HG03060 (cell line): ENCODE results near the gene EPG5.
"Not testable (repeated sequence)": the region's sequence is repeated elsewhere in the genome, so short reads cannot be mapped to it uniquely, and the experiment has no call there.

Experiments
- ATAC-seq: cut with Tn5 transposase; IDR thresholded peaks from one replicate; pipeline ENCODE4 v1.9.1; 2021; ENCODE audit warnings: low read depth, moderate number of reproducible peaks; ENCODE audit not compliant: unreplicated experiment

EPG5 gene

DNA sequence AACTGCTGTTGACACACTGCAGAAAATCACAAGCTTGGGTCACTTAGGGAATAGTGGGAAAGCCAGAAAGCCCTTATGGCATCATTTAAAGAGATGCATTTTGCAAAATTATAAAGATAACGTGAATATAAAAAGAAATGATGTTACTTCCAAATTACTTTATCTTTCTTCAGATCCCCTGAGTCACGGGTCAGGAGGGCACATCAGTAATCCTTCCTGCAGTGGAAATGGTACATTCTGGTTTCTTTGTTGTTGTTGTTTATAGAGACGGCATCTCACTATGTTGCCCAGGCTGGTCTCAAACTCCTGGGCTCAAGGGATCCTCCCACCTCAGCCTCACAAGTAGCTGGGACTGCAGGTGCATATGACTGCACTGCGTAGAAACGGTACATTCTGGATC, 9.8 kb upstream of the EPG5 start:
- ATAC-seq: no peak

DNA sequence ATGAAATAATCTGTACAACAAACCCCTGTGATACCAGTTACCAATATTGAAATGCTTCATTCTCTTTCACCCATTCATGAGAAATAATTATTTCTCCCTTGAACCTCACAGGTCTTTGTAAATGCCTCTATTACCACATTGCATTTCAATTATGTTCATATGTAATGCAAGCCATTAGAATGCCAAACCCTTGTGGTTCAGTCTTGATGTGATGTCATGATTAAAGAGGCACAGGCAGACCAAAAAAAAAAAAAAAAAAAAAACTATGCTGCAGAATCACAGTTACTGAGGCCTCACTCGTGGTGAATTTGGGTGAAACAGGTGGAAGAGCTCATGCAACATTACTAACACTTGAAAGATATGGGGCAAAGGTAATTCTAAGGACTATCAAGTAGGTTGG, 9.4 kb upstream of the EPG5 start:
- ATAC-seq: no peak

DNA sequence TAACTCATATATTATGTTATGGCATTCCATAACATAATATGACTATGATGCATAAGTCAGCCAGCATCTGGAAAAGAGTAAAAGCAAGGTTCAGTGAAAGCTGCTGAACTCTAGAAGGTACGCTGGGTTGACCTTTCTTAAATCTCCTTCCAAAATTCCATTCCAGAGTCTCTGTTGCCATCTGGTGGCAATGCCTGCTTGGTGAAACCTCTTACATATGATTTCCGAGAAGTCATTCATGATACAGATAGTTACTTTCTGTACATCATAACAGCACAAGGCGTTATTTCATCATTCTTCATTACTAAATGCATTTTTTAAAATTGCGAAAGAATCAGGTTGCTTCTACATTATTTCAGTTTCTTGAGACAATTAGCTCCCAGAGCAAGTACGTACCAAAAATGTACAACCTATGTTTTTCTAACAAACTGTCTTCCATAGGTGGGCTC, 7.0 kb upstream of the EPG5 start:
- ATAC-seq: no peak

DNA sequence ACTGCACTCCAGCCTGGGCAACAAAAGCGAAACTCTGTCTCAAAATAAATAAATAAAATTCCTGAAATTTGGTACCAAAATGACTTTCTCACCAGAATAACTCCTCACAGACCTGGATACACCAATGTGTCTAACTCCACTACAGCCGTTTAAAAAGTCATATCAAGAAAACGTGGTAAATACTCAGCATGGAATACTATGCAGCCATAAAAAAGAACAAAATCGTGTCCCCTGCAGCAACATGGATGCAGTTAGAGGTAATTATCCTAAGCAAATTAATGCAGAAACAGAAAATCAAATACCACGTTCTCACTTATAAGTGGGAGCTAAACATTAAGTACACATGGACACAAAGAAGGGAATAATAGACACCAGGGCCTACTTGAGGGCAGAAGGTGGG, 2.2 kb downstream of the EPG5 start:
- not testable (repeated sequence) for ATAC-seq

DNA sequence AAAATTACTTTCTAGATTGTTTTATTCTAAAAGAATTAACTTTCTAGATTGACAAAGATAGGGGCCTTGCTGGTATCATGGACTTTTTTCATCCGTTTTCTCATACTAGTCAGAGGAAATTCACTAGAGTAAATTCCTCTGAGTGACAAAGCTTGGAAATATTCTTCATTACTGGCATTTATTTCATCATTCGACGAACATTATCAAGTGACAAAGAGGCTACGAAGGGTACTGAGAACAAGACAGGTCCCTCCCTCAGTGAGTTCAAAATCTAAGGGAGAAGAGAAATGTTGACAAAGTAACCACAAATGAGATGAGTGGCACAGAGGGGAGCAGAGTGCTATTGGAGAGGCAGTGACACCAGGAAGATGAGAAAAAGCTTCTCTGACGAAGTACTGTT, 4.3 kb downstream of the EPG5 start:
- ATAC-seq: no peak

DNA sequence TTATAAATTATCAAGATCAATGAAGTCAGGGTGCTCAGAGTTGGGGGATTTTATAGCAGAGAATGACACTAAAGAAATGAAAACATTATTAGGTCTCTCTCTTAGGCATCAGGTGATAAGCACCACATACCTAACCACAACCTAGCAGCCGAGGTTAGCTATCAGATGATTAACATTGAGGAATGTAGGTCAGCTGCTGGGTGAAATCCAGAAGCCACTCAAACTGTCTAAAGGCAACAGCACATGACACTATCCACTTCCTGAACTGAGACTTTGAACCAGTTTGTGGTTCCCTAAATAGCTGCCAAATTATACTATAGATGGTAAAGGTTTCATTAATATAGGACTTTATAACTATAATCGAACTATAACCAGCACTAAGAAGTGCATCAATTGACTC, 4.7 kb downstream of the EPG5 start:
- ATAC-seq: no peak

DNA sequence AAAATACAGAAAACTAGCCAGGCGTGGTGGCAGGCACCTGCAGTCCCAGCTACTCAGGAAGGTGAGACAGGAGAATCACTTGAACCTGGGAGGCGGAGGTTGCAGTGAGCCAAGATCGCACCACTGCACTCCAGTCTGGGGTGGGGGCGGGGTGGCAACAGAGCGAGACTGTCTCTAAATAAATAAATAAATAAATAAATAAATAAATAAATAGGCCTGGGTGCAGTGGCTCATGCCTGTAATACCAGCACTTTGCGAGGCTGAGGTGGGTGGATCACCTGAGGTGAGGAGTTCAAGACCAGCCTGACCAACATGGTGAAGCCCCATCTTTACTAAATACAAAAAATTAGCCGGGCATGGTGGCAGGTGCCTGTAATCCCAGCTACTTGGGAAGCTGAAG, 7.6 kb downstream of the EPG5 start:
- ATAC-seq: not testable (repeated sequence)

DNA sequence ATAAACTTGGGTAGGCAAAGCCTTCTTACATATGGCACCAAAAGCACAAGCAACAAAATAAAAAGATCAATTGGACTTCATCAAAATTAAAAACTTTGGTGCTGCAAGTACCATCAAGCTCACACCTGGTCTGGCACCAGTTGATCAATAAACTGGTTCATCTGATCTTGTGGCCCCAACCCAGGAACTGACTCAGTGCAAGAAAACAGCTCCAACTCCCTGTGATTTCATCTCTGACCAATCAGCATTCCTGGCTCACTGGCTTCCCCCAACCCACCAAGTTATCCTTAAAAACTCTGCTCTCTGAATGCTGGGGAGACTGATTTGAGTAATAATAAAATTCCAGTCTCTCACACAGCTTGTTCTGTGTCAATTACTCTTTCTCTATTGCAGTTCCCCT, 8.4 kb downstream of the EPG5 start:
- ATAC-seq: no peak

DNA sequence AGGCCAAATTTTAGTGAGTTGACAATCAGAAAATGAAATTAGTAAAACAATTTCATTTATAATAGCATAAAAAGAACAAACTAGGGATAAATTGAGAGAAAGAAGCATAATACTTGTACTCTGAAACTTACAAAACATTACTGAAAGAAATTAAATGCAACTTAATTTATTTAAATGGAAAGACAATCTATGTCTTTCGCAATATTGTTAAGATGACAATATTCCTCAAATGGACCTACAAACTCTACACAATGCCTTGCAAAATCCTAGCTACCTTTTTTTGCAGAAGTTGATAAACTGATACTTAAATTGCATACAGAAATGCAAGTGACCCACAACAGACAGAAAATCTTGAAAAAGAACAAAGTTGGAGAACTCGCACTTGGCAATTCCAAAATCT, 9.1 kb downstream of the EPG5 start:
- ATAC-seq: no peak

DNA sequence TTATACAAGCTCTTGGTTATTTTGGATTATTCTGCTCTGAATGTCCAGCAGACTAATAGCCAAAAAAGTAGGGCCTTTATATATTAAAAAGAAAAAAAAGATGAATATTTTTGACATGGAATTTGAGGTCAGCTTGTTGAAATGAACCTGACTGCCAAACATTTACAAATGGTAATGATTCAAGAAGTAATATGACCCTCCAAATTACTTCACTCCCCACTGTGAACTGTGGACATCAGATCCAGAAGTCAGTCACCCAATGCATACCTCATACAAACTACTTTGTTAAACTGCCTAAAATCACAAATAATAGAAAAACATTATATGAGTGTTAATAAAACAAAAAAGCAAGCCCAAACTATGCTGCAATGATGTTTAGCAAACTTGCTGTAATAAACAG, 10.0 kb downstream of the EPG5 start:
- ATAC-seq: no peak

DNA sequence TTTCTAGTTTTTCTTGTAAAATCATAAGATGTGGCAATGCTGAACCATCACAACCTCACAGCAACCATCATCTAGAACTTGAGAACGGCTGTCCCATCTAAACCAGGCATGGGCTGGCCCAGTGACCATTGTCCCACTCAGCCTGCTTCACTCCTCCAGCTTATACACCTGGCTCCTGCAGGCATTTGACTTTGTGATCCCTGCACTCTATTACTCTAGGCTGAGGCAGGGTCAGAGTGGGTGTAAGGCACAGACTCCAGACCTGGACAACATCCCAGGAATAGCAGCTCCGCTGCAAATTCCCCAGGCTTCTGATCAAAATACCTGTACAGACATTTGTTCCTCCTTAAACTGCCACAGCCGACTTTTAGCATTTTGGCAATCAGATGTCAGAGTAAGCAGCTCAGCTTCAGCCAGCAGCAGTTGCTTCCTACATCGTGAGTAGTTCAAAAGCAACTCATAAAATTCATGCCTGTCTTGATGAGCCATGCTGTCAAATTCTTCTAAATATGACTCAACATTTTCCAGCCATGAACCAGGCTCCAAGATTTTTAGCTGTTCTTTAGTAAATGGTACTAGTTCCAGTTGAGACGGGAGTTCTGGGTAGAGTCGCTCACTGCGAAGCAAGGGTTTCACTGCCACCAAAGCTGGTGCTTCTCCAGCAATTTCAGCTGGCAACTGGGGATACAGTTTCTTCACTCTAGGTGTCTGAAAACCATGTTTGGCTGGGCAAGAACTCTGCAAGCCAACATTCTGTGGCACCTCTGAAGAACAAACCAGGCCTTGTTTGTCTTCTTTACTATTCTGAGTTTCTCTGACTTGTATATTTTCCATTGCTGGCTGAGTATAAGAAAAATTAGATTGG, 12.8 kb downstream of the EPG5 start:
- no peak for ATAC-seq

DNA sequence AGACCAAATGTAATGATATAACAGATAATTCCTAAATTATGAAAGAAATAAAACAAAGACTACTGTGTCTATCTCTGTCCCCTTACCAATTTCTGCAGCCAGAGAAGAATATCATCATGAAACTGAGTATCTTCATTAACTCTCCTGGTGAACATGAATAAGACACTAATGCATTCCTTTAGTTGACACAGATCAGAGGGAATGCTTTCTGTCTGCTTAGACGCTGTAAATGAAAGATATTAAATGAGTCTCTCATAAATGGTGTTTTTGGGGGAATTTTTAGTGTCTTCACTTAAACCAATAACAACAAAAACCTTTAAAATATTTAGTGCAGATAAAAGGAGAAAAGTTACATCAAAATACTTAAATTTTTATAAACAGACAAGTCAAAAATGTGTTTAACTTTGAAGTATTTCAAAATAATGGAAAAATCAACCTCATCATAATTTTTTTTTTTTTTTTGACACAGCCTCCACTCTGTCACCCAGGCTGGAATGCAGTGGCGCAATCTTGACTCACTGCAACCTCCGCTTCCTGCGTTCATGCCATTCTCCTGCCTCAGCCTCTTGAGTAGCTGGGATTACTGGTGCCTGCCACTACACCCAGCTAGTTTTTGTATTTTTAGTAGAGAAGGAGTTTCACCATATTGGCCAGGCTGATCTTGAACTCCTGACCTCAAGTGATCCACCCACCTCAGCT, 16.0 kb downstream of the EPG5 start:
- no peak for ATAC-seq

DNA sequence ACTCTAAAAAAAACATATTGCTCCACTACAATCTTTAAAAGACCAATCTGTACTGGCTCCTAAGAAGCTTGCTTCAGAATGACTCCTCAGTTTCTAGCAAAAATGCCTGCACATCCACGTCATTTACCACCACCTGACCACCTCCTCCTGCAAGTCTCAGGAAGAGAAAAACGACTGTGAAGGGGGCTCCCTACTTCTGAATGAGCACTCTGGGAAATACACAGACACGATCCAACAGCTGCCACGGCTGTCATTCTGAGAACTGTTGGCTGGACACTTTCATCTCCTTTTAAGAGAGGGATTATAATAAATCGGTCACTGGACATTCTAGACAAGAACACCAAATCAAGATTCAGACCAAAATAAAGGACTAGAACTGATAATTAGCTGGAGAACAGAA, 21.5 kb downstream of the EPG5 start:
- no peak for ATAC-seq

DNA sequence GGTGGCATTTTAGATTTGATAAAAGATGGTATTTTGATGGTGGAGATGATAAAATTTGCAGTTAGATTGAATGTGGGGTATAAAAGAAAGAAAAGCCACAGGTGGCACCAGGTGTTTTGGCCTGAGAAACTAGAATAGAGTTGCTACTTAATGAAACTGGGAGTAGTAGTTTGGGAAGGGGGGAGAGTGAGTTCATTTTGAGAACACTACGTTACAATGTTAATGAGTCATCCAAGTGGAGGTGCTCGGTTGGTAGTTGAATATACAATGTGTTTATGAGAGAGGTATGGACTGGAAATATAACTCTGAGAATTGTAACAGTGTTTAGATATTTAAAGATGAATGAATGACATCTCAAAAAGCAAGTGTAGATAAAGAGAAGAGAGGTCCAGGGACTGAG, 26.4 kb downstream of the EPG5 start:
- ATAC-seq: no peak

DNA sequence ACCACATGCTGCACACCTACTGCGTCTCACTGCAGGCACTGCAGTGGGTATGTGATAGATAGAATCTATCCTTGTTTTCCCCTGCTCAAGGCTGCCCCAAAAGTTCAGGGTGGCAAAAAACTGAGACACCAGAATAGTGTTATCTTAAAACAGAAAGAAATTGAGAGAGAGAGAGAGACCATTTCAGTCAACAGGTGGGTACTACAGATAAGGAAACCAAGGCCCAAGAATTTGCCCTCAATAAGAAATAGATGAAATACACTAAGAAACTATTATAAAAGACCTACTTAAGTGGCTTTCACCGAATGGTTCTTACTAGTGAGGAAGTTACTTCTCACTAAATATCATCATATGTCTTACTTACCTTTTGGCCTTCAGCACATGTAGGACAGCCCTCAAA, 27.9 kb downstream of the EPG5 start:
- ATAC-seq: no peak

DNA sequence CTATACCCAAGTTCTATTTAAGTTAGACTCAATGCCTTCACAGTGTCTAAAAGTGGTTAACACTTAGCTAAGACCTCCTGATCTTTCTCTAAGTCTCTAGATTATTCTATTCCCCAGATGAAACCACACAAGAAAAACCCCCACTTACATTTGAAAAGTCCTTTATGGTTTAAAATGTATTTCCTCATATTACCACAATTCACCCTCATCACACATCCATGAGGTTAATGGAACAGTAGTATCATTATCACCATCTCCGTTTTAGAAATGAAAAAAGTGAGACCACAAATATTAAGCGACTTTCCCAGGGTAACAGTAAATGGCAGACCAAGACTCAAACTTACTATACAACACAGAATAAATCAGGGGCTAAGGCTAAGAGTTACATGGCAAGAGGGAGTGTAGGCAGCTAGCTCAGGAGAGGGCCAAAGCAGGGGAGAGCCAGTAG, 28.6 kb downstream of the EPG5 start:
- ATAC-seq: no peak

DNA sequence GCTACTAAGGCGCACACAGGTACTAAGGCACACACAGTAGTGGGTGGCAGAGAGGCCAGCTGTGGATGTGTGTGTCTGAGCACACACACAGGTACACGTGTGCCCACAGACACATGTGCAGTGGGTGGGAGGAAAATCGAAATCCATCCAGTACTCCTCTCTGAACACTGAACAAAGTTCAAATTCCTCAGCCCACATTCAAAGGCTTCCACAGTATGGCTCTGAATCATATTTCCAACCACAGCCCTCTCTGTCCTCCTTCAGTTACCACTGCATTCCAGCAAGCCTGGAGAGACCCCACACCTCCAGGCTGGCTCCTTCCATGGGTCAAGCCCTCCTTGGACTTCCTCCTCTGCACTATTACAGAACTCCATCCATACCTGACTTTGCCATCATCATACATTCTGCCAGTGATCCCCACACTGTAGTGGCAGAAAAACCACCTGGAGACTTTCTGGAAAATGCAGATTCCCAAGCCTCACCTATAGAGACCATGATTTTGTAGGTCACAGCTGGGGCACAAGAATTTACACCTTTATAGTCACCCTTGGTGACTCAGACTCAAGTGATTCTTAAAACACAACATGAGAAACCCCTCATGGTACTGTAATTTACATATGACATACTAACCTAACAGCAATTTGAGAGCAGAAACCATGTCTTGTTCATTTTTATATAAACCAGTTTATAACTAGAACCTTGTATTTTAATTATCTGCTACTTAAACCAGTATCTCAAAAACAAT, 31.4 kb downstream of the EPG5 start:
- no peak for ATAC-seq

DNA sequence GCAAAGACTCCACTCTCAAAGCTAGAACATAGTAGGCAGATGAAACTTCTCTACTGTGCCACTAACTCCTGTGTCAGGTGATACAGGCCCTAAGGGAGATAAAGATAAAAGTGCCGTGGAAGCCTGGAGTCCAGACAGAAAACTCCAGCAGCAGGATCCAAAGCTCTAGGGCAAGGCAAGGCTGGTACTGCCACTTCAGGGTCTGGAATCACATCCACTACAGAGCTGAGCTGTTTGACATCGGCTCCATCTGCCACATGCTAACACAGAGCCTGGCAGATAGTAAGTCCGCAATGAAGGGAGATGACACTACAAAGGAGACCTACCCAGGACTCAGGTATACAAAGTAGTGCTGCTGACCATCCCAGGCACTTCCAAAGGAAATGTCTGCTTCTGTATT, 34.4 kb downstream of the EPG5 start:
- no peak for ATAC-seq

DNA sequence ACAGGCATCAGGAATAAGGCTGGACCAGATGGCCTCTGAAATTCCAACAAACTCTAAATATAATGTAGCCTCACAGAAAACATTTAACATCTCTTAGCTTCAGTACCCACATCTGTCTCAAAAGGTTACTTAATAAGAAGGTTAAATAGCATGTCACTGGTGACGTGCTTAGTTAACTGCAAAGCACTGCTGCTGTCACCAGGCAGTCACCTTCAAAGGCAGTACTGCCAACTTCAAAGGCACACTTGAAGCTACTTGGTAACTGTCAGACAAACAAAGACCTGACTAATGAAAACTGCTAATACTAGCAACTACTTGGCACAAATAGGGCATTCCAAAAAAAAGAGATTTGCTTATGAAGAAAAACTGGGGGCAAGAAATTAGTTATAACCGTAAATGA, 36.2 kb downstream of the EPG5 start:
- no peak for ATAC-seq

DNA sequence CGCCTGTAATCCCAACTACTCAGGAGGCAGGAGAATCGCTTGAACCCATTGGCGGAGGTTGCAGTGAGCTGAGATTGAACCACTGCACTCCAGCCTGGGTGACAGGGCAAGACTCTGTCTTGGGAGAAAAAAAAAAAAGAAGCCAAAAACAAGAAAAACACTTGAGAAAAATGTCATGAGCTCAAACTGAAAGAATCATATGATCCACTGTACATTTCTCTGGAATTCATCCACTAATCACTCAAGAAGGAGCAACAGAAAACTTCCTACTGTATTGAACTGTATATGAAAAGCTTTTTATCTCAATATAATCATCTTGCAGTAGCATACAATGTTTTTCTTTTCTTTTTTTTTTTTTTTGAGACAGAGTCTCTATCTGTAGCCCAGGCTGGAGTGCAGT, 40.4 kb downstream of the EPG5 start:
- no peak for ATAC-seq

DNA sequence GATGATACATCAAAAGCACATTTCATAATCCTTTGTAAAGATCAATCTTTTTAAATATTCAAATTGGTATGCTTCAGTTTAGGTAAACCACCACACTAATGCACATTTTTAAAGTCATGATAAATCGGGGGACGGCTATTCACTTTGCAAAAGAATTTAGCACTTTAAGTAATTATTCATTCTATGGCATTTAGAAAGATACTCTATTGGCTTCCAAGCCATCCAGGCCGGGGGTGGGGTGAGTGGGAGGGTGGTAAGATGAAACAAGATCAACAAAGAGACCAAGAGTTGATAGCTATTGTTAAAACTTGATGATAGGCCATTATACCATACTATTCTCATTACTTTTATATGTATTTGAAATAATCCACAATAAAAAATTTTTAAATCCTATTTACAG, 41.0 kb downstream of the EPG5 start:
- ATAC-seq: no peak
